SK-N-SH (cell line): Measurements from ENCODE around the gene AKAP10. TPM values are rescaled to one million over a fixed set of nuclear protein-coding genes. Genes with fewer than 3 reads are reported as not detected.

Experiments
- CTCF ChIA-PET: fragments of 300-600, 350-600 bp; formaldehyde crosslinking; extraction: SDS; loops from one replicate; lab custom pipeline; 2021; lab: Yijun Ruan, JAX
- POLR2A ChIA-PET: fragments of 350-600 bp; sonication (Branson Sonifier 250); formaldehyde crosslinking; extraction: SDS; loops from one replicate; lab custom pipeline; 2020; ENCODE audit warnings: antibody characterized with exemption, inconsistent platforms; lab: Yijun Ruan, JAX
- DNase-seq: peaks from one replicate; pipeline ENCODE4 v3.0.0; 2012
- H2AFZ ChIP-seq: fragments of 200-600 bp; sonication (generic); 2 replicates; pipeline ENCODE4 v1.8.1; 2016; ENCODE audit warnings: antibody characterized with exemption, mild to moderate bottlenecking, low read depth
- H3F3A ChIP-seq: fragments of 200-600 bp; sonication (generic); replicated peaks from 2 replicates; pipeline ENCODE3; 2016; ENCODE audit warnings: antibody characterized with exemption, mild to moderate bottlenecking; ENCODE audit not compliant: insufficient read depth
- H3K27ac ChIP-seq, 2 experiments: fragments of 200-500 bp in 1 of 2; fragments of 200-600 bp in 1 of 2; sonication (Bioruptor generic) in 1 of 2; sonication (generic), shearing (Covaris generic) in 1 of 2; 2 replicates each; pipeline versions ENCODE4 v1.5.1 to v1.6.1; 2014 to 2016; ENCODE audit warnings: low read depth in 2 of 2, inconsistent platforms in 1 of 2, low read length in 1 of 2, mild to moderate bottlenecking in 1 of 2, mixed read lengths in 1 of 2
- H3K27me3 ChIP-seq: fragments of 200-600 bp; sonication (generic), shearing (Covaris generic); 2 replicates; pipeline ENCODE4 v1.6.1; 2016; ENCODE audit warnings: mixed run types; ENCODE audit not compliant: insufficient read depth
- H3K36me3 ChIP-seq, 2 experiments: fragments of 200-500 bp in 1 of 2; fragments of 200-600 bp in 1 of 2; sonication (Bioruptor generic) in 1 of 2; sonication (generic) in 1 of 2; replicated peaks in 1 of 2; 2 replicates each; pipeline versions ENCODE3 to v1.5.1; 2014 to 2016; ENCODE audit warnings: low read length in 1 of 2, mild to moderate bottlenecking in 1 of 2; ENCODE audit not compliant: insufficient read depth in 2 of 2, control insufficient read depth in 1 of 2
- H3K4me1 ChIP-seq, 2 experiments: fragments of 200-500 bp in 1 of 2; fragments of 200-600 bp in 1 of 2; sonication (Bioruptor generic) in 1 of 2; sonication (generic), shearing (Covaris generic) in 1 of 2; 2 replicates each; pipeline versions ENCODE4 v1.5.1 to v1.6.1; 2014 to 2016; ENCODE audit warnings: low read depth in 1 of 2, low read length in 1 of 2, mixed run types in 1 of 2; ENCODE audit not compliant: insufficient read depth in 2 of 2, control insufficient read depth in 1 of 2
- H3K4me2 ChIP-seq: fragments of 200-600 bp; sonication (generic), shearing (Covaris generic); 2 replicates; pipeline ENCODE4 v1.6.1; 2017; ENCODE audit warnings: mixed run types
- H3K4me3 ChIP-seq, 2 experiments: fragments of 200-500 bp in 1 of 2; fragments of 200-600 bp in 1 of 2; sonication (Bioruptor generic) in 1 of 2; sonication (generic), shearing (Covaris generic) in 1 of 2; 2 replicates each; pipeline versions ENCODE4 v1.5.1 to v1.8.1; 2014 to 2016; ENCODE audit warnings: low read depth in 2 of 2, inconsistent platforms in 1 of 2, low read length in 1 of 2, mild to moderate bottlenecking in 1 of 2, mixed read lengths in 1 of 2, moderate library complexity in 1 of 2
- H3K79me2 ChIP-seq: fragments of 200-600 bp; sonication (generic); 2 replicates; pipeline ENCODE4 v1.8.1; 2017; ENCODE audit warnings: mild to moderate bottlenecking; ENCODE audit not compliant: insufficient read depth
- H3K9ac ChIP-seq: fragments of 200-600 bp; sonication (generic); 2 replicates; pipeline ENCODE4 v1.6.1; 2017; ENCODE audit warnings: mixed run types
- H3K9me2 ChIP-seq: fragments of 200-600 bp; sonication (generic); 2 replicates; pipeline ENCODE4 v1.6.1; 2017; ENCODE audit warnings: mixed run types
- H3K9me3 ChIP-seq: fragments of 200-600 bp; sonication (generic); 2 replicates; pipeline ENCODE4 v1.6.1; 2017; ENCODE audit warnings: mixed run types, mild to moderate bottlenecking, moderate library complexity
- H4K20me1 ChIP-seq: fragments of 200-600 bp; sonication (generic); 2 replicates; pipeline ENCODE4 v1.6.1; 2017; ENCODE audit warnings: mild to moderate bottlenecking, mixed run types; ENCODE audit not compliant: insufficient read depth
- CHD2 ChIP-seq: fragments of 150-350 bp; IDR thresholded peaks from 2 replicates; pipeline ENCODE4 v1.6.1; 2018; ENCODE audit warnings: low read length; ENCODE audit not compliant: partially characterized antibody
- ELF1 ChIP-seq: IDR thresholded peaks from 2 replicates; pipeline ENCODE4 v1.4.0; 2012
- EP300 ChIP-seq, 2 experiments: IDR thresholded peaks; 2 replicates each; pipeline versions ENCODE4 v1.4.0 to v1.6.1; 2012; ENCODE audit warnings: borderline replicate concordance in 1 of 2, low read depth in 1 of 2, low read length in 1 of 2
- FOXJ3 ChIP-seq: sonication (generic); formaldehyde crosslinking; IDR thresholded peaks from 2 replicates; pipeline ENCODE4 v1.5.1; 2020; ENCODE audit warnings: mild to moderate bottlenecking, missing genetic modification reagents
- FOXM1 ChIP-seq: IDR thresholded peaks from 2 replicates; pipeline ENCODE4 v1.4.0; 2012; ENCODE audit warnings: low read depth, mild to moderate bottlenecking
- GABPA ChIP-seq: IDR thresholded peaks from 2 replicates; pipeline ENCODE4 v1.4.0; 2012; ENCODE audit warnings: low read depth, mild to moderate bottlenecking
- GATA2 ChIP-seq: sonication (generic); formaldehyde crosslinking; IDR thresholded peaks from 2 replicates; pipeline ENCODE4 v1.5.0; 2020; ENCODE audit warnings: mild to moderate bottlenecking, missing genetic modification reagents
- JUND ChIP-seq: IDR thresholded peaks from 2 replicates; pipeline ENCODE4 v1.4.0; 2012
- RAD21 ChIP-seq: IDR thresholded peaks from 2 replicates; pipeline ENCODE4 v1.6.1; 2012; ENCODE audit warnings: mild to moderate bottlenecking, low read length
- RCOR1 ChIP-seq: fragments of 150-350 bp; IDR thresholded peaks from 2 replicates; pipeline ENCODE4 v1.6.1; 2017; ENCODE audit warnings: antibody characterized with exemption, low read length
- RXRA ChIP-seq: IDR thresholded peaks from 2 replicates; pipeline ENCODE4 v1.4.0; 2012; ENCODE audit warnings: low read depth, mild to moderate bottlenecking, borderline replicate concordance
- SMC3 ChIP-seq: IDR thresholded peaks from 2 replicates; pipeline ENCODE4 v1.6.1; 2012; ENCODE audit warnings: low read depth, low read length, improper control_type of control experiment
- TEAD4 ChIP-seq: IDR thresholded peaks from 2 replicates; pipeline ENCODE4 v1.4.0; 2012; ENCODE audit warnings: mild to moderate bottlenecking, borderline replicate concordance; ENCODE audit not compliant: insufficient read depth
- YY1 ChIP-seq: IDR thresholded peaks from 2 replicates; pipeline ENCODE4 v1.4.0; 2012; ENCODE audit warnings: low read depth, mild to moderate bottlenecking
- WGBS: methylation state at CpG from one replicate; pipeline ENCODE4 v1.1.6; 2017; ENCODE audit warnings: low lambda C conversion rate; 5-methylcytosine and 5-hydroxymethylcytosine counted together
- polyA plus RNA-seq, 3 experiments: library from polyadenylated mRNA; depleted of rRNA; stranded (reverse); fragments of >200 nt; gene quantifications; 2 replicates each; pipeline ENCODE4 v1.2.3, GENCODE V29; 2012
- TF ChIP-seq, protein P1 (sequence below): IDR thresholded peaks from 2 replicates; pipeline ENCODE4; 2012
- TF ChIP-seq, protein P2 (sequence below): fragments of 150-350 bp; IDR thresholded peaks from 2 replicates; pipeline ENCODE4 v1.6.1; 2016; ENCODE audit warnings: mild to moderate bottlenecking, low read depth, low read length
- TF ChIP-seq, protein P3 (sequence below): IDR thresholded peaks from 2 replicates; pipeline ENCODE4 v1.6.1; 2012; ENCODE audit warnings: mild to moderate bottlenecking, low read depth, low read length, moderate library complexity
- TF ChIP-seq, protein P4 (sequence below): IDR thresholded peaks from 2 replicates; pipeline ENCODE4 v1.4.0; 2012; ENCODE audit warnings: low read depth, borderline replicate concordance

AKAP10 gene
- polyA plus RNA-seq, 1 of the 3 experiments (the other 2 are of a cell fraction): 12.7 TPM

DNA sequence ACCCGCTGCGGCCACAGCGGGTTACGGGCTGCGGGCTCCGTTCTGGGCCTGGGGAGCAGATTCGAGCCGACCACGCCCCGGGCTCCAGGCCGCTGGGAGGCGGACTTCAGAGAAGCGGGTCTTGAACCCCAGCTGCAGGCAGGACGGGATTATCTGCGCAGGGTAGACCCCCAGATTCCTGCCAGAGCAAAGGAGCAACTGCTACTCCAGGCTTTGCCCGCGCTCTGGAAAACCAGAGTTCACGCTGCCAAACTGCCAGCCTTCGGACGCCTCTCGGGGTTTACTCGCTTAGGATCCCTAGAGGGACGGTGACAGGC is 109.6 kb downstream of the AKAP10 start:
- H3K27ac ChIP-seq: peak overlapping the region in 1 of 2 experiments; percentile 63; a peak in 1 of 4 replicates
- TF ChIP-seq, protein P1, sequence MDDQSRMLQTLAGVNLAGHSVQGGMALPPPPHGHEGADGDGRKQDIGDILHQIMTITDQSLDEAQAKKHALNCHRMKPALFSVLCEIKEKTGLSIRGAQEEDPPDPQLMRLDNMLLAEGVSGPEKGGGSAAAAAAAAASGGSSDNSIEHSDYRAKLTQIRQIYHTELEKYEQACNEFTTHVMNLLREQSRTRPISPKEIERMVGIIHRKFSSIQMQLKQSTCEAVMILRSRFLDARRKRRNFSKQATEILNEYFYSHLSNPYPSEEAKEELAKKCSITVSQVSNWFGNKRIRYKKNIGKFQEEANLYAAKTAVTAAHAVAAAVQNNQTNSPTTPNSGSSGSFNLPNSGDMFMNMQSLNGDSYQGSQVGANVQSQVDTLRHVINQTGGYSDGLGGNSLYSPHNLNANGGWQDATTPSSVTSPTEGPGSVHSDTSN: no peak
- TF ChIP-seq, protein P2, sequence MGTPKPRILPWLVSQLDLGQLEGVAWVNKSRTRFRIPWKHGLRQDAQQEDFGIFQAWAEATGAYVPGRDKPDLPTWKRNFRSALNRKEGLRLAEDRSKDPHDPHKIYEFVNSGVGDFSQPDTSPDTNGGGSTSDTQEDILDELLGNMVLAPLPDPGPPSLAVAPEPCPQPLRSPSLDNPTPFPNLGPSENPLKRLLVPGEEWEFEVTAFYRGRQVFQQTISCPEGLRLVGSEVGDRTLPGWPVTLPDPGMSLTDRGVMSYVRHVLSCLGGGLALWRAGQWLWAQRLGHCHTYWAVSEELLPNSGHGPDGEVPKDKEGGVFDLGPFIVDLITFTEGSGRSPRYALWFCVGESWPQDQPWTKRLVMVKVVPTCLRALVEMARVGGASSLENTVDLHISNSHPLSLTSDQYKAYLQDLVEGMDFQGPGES: no peak
- TF ChIP-seq RAD21: no peak
- TF ChIP-seq RXRA: no peak
- no peak for TF ChIP-seq EP300 (IDR thresholded peaks at IDR 0.05; ENCODE audit: borderline replicate concordance in 1 of 2, low read depth in 1 of 2, low read length in 1 of 2)
- TF ChIP-seq, protein P3, sequence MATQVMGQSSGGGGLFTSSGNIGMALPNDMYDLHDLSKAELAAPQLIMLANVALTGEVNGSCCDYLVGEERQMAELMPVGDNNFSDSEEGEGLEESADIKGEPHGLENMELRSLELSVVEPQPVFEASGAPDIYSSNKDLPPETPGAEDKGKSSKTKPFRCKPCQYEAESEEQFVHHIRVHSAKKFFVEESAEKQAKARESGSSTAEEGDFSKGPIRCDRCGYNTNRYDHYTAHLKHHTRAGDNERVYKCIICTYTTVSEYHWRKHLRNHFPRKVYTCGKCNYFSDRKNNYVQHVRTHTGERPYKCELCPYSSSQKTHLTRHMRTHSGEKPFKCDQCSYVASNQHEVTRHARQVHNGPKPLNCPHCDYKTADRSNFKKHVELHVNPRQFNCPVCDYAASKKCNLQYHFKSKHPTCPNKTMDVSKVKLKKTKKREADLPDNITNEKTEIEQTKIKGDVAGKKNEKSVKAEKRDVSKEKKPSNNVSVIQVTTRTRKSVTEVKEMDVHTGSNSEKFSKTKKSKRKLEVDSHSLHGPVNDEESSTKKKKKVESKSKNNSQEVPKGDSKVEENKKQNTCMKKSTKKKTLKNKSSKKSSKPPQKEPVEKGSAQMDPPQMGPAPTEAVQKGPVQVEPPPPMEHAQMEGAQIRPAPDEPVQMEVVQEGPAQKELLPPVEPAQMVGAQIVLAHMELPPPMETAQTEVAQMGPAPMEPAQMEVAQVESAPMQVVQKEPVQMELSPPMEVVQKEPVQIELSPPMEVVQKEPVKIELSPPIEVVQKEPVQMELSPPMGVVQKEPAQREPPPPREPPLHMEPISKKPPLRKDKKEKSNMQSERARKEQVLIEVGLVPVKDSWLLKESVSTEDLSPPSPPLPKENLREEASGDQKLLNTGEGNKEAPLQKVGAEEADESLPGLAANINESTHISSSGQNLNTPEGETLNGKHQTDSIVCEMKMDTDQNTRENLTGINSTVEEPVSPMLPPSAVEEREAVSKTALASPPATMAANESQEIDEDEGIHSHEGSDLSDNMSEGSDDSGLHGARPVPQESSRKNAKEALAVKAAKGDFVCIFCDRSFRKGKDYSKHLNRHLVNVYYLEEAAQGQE: no peak
- H2AFZ ChIP-seq: peak overlapping the region; percentile 94
- peak overlapping the region; percentile 94 for H3K9ac ChIP-seq
- H3K9me3 ChIP-seq: no peaks in the 10 kb centered on the region
- ChIA-PET CTCF (interaction anchor here (0.7 to 1.5 kb wide), 3 partner anchors 12 to 175 kb away, joined by 3 to 7 read pairs (median 5); partner anchors contain the start of gene SPECC1), POLR2A (interaction anchor here (1.0 to 1.2 kb wide), 2 partner anchors 11 to 14 kb away, joined by 3 read pairs; no protein-coding TSS in a partner anchor)
- no peaks in the 10 kb centered on the region for H4K20me1 ChIP-seq
- 74% methylated on average over 4 of the region's 23 CpGs for WGBS
- peaks cover 0 to 1% of the 10 kb centered on the region in 2 experiments for H3K36me3 ChIP-seq
- peaks cover 26% of the 10 kb centered on the region; the same call in 1 of the 2 replicates for H3K79me2 ChIP-seq
- H3K4me3 ChIP-seq: peak overlapping the region; percentile 75 to 91
- no peak for DNase-seq
- H3K27me3 ChIP-seq: no peaks in the 10 kb centered on the region
- peaks cover 3 to 4% of the 10 kb centered on the region in 2 experiments; a peak in 2 of 4 replicates for H3K4me1 ChIP-seq
- H3K4me2 ChIP-seq: peak overlapping the region; percentile 98; the same call in 1 of the 2 replicates
- no peaks in the 10 kb centered on the region for H3F3A ChIP-seq
- no peaks in the 10 kb centered on the region for H3K9me2 ChIP-seq

DNA sequence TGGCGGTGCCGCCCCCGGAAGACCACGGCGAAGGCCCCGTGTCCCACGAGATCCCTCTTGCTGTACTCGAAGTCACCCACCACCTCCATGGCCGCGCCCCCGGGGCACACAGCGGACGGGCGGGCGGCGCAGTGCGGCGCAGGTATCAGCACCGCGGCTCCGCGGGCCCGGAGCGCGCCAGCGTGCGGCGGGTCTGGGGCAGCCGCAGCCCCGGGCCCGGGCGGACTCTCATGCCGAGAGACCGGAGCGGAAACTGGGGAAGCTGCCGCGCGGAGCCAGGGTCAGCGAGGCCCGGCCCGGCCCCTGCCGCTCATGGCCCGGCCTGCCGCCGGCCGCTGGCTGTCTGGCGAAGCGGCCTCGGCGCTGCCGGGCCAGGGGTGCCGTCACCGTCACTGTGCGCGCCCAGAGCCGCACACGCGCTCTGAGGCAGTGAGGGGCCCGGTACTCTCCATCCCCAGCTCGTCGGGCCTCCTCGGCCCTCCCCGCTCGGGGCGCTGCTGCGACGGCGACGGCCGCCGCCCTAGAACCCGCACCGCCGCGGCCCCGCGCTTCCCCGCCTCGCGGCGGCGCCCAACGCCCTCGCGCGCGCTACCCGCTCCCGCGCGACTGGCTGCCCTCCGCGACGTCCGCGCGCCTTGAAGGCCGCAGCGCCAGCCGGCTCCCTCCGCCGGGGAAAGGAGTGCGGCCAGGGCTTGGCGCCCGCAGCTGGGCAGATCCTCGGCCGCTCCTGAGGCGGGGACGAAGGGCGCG is 110.1 kb downstream of the AKAP10 start, which contains the start of gene ULK2:
Gene ULK2 (minus strand): TSS at position 608 of the 750 bp plus-strand sequence. CDS start 519 bp downstream, at position 89.
- Histone ChIP-seq H3K4me2 (peak within 1 kb of the TSS; percentile 98), H2AFZ (peak within 1 kb of the TSS; percentile 94), H3K9ac (peak within 1 kb of the TSS; percentile 94), H3K79me2 (peaks cover 26% of the 10 kb centered on the region; the same call in 1 of the 2 replicates), H4K20me1 (no peaks in the 10 kb centered on the region), H3K9me2 (no peaks in the 10 kb centered on the region), H3K27ac (peak within 1 kb of the TSS; percentile 63 to 71), H3K4me3 (peak within 1 kb of the TSS; percentile 75 to 91), H3F3A (no peaks in the 10 kb centered on the region), H3K36me3 (peaks cover 0 to 4% of the 10 kb centered on the region in 2 experiments), H3K27me3 (no peaks in the 10 kb centered on the region), H3K9me3 (no peaks in the 10 kb centered on the region), H3K4me1 (peaks cover 3 to 4% of the 10 kb centered on the region in 2 experiments; a peak in 2 of 4 replicates)
- ChIA-PET CTCF (interaction anchor here (0.7 to 1.5 kb wide), 3 partner anchors 13 to 176 kb away, joined by 3 to 7 read pairs (median 5); partner anchors contain the start of gene SPECC1), POLR2A (interaction anchor here (1.0 to 1.2 kb wide), 2 partner anchors 11 to 14 kb away, joined by 3 read pairs; no protein-coding TSS in a partner anchor)
- 0% methylated on average over 2 of the region's 111 CpGs for WGBS
- DNase-seq: peak; percentile 91
- TF ChIP-seq YY1 (0 out of 2 replicates have a peak, but pooled peaks have one; percentile 21), JUND (no peak), SMC3 (peak; percentile 1; the same call in 1 of the 2 replicates), FOXJ3 (CRISPR knock-in tag) (no peak), ELF1 (no peak), TEAD4 (no peak), FOXM1 (no peak), CHD2 (peak; percentile 97), GATA2 (no peak), GABPA (no peak), RCOR1 (no peak)
- TF ChIP-seq, protein P4, sequence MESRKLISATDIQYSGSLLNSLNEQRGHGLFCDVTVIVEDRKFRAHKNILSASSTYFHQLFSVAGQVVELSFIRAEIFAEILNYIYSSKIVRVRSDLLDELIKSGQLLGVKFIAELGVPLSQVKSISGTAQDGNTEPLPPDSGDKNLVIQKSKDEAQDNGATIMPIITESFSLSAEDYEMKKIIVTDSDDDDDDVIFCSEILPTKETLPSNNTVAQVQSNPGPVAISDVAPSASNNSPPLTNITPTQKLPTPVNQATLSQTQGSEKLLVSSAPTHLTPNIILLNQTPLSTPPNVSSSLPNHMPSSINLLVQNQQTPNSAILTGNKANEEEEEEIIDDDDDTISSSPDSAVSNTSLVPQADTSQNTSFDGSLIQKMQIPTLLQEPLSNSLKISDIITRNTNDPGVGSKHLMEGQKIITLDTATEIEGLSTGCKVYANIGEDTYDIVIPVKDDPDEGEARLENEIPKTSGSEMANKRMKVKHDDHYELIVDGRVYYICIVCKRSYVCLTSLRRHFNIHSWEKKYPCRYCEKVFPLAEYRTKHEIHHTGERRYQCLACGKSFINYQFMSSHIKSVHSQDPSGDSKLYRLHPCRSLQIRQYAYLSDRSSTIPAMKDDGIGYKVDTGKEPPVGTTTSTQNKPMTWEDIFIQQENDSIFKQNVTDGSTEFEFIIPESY: peak; percentile 86; the same call in 1 of the 2 replicates
